ENCODE data around the gene SP2. TPM values are rescaled to one million over a fixed set of nuclear protein-coding genes. Genes with fewer than 3 reads are reported as not detected.

The SP2 gene
- polyA plus RNA-seq, 1 donor (not counting 4 experiments of a cell fraction or from before 2014, with no cell fraction given), result 2.1 TPM

- no peak overlapping the region for H3K4me3 ChIP-seq (ENCODE audit: control insufficient read depth in 2 of 3, extremely low read depth in 1 of 3, insufficient read depth in 2 of 3, low read depth in 1 of 3, low read length in 3 of 3)
- H3K9me1 ChIP-seq (ENCODE audit: control insufficient read depth, extremely low read depth, insufficient read depth, low read length), result no peaks in the 10 kb centered on the region
- TF ChIP-seq, protein P1, sequence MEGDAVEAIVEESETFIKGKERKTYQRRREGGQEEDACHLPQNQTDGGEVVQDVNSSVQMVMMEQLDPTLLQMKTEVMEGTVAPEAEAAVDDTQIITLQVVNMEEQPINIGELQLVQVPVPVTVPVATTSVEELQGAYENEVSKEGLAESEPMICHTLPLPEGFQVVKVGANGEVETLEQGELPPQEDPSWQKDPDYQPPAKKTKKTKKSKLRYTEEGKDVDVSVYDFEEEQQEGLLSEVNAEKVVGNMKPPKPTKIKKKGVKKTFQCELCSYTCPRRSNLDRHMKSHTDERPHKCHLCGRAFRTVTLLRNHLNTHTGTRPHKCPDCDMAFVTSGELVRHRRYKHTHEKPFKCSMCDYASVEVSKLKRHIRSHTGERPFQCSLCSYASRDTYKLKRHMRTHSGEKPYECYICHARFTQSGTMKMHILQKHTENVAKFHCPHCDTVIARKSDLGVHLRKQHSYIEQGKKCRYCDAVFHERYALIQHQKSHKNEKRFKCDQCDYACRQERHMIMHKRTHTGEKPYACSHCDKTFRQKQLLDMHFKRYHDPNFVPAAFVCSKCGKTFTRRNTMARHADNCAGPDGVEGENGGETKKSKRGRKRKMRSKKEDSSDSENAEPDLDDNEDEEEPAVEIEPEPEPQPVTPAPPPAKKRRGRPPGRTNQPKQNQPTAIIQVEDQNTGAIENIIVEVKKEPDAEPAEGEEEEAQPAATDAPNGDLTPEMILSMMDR (optimal IDR thresholded peaks at IDR 0.05 in 1 of 3, IDR thresholded peaks at IDR 0.05 in 1 of 3, conservative IDR thresholded peaks at IDR 0.05 in 1 of 3; ENCODE audit: extremely low read depth in 1 of 3, insufficient read depth in 2 of 3, low read length in 3 of 3), result no peak
- TF ChIP-seq EZH2 (IDR thresholded peaks at IDR 0.05; ENCODE audit: low read length), result no peak
- DNase-seq (ENCODE audit: low read depth, low spot score) (no peak), FAIRE-seq (no peak)
- no peak overlapping the region for H3K27ac ChIP-seq (ENCODE audit: control insufficient read depth, insufficient read depth, low read length)
- no peaks in the 10 kb centered on the region for H3K79me2 ChIP-seq (ENCODE audit: control insufficient read depth, insufficient read depth, low read length)
- H3K27me3 ChIP-seq (ENCODE audit: control insufficient read depth, extremely low read depth, insufficient read depth, low read length), result no peaks in the 10 kb centered on the region
- H3K9ac ChIP-seq (ENCODE audit: control insufficient read depth, extremely low read depth, insufficient read depth, low read length), result no peak overlapping the region
- H3K4me1 ChIP-seq (ENCODE audit: control insufficient read depth, extremely low read depth, insufficient read depth, low read length), result peaks cover 21% of the 10 kb centered on the region
- H2AFZ ChIP-seq (ENCODE audit: control insufficient read depth, low read length), result no peak overlapping the region
- no peaks in the 10 kb centered on the region for H4K20me1 ChIP-seq (ENCODE audit: control insufficient read depth, extremely low read depth, insufficient read depth, low read length)
- peaks cover 11 to 20% of the 10 kb centered on the region in 2 experiments for H3K36me3 ChIP-seq (ENCODE audit: control insufficient read depth in 2 of 2, extremely low read depth in 1 of 2, insufficient read depth in 2 of 2, low read length in 2 of 2)
- no peak overlapping the region for H3K4me2 ChIP-seq (ENCODE audit: control insufficient read depth, extremely low read depth, insufficient read depth, low read depth, low read length)
- no peaks in the 10 kb centered on the region for H3K9me3 ChIP-seq (ENCODE audit: control insufficient read depth, low read depth, low read length)
- dilution Hi-C loops (cut with MboI; ENCODE audit: extremely low pct_ligation_motif_present, low sequenced_read_pairs), result no loop called here
Observed at GRCh38 chr17:47952171-47953021, 56.4 kb downstream of the SP2 start.

GRCh38 chr17:47953909-47954308, 57.9 kb downstream of the SP2 start:
- DNase-seq (ENCODE audit: low read depth, low spot score) (no peak), FAIRE-seq (no peak)
- no peaks in the 10 kb centered on the region for H3K27me3 ChIP-seq (ENCODE audit: control insufficient read depth, extremely low read depth, insufficient read depth, low read length)
- H3K9me1 ChIP-seq (ENCODE audit: control insufficient read depth, extremely low read depth, insufficient read depth, low read length), result no peaks in the 10 kb centered on the region
- no peak overlapping the region for H3K4me3 ChIP-seq (ENCODE audit: control insufficient read depth in 2 of 3, extremely low read depth in 1 of 3, insufficient read depth in 2 of 3, low read depth in 1 of 3, low read length in 3 of 3)
- no peak overlapping the region for H3K9ac ChIP-seq (ENCODE audit: control insufficient read depth, extremely low read depth, insufficient read depth, low read length)
- no peaks in the 10 kb centered on the region for H3K79me2 ChIP-seq (ENCODE audit: control insufficient read depth, insufficient read depth, low read length)
- no peak overlapping the region for H3K27ac ChIP-seq (ENCODE audit: control insufficient read depth, insufficient read depth, low read length)
- TF ChIP-seq EZH2 (IDR thresholded peaks at IDR 0.05; ENCODE audit: low read length), result no peak
- TF ChIP-seq, protein P1 (optimal IDR thresholded peaks at IDR 0.05 in 1 of 3, IDR thresholded peaks at IDR 0.05 in 1 of 3, conservative IDR thresholded peaks at IDR 0.05 in 1 of 3; ENCODE audit: extremely low read depth in 1 of 3, insufficient read depth in 2 of 3, low read length in 3 of 3), result peak in 2 of 3 experiments; percentile 7 to 17
- H3K4me1 ChIP-seq (ENCODE audit: control insufficient read depth, extremely low read depth, insufficient read depth, low read length), result peaks cover 22% of the 10 kb centered on the region
- H3K36me3 ChIP-seq (ENCODE audit: control insufficient read depth in 2 of 2, extremely low read depth in 1 of 2, insufficient read depth in 2 of 2, low read length in 2 of 2), result peaks cover 9 to 11% of the 10 kb centered on the region in 2 experiments
- dilution Hi-C loops (cut with MboI; ENCODE audit: extremely low pct_ligation_motif_present, low sequenced_read_pairs), result no loop called here
- no peaks in the 10 kb centered on the region for H4K20me1 ChIP-seq (ENCODE audit: control insufficient read depth, extremely low read depth, insufficient read depth, low read length)
- no peak overlapping the region for H2AFZ ChIP-seq (ENCODE audit: control insufficient read depth, low read length)
- H3K9me3 ChIP-seq (ENCODE audit: control insufficient read depth, low read depth, low read length), result no peaks in the 10 kb centered on the region
- H3K4me2 ChIP-seq (ENCODE audit: control insufficient read depth, extremely low read depth, insufficient read depth, low read depth, low read length), result no peak overlapping the region

All from keratinocyte (primary cell).